Activated T-cell treated with anti-CD3 and anti-CD28 coated beads for 48 hours (primary cell): ENCODE data around the gene C4orf50.

Experiments used
- DNase-seq: peaks from one replicate; pipeline ENCODE4 v3.0.0-alpha.2; 2020; ENCODE audit warnings: low read depth

C4orf50 gene

GRCh38 chr4:5889002-5889696, 129.1 kb downstream of the C4orf50 start:
- no peak for DNase-seq

DNA sequence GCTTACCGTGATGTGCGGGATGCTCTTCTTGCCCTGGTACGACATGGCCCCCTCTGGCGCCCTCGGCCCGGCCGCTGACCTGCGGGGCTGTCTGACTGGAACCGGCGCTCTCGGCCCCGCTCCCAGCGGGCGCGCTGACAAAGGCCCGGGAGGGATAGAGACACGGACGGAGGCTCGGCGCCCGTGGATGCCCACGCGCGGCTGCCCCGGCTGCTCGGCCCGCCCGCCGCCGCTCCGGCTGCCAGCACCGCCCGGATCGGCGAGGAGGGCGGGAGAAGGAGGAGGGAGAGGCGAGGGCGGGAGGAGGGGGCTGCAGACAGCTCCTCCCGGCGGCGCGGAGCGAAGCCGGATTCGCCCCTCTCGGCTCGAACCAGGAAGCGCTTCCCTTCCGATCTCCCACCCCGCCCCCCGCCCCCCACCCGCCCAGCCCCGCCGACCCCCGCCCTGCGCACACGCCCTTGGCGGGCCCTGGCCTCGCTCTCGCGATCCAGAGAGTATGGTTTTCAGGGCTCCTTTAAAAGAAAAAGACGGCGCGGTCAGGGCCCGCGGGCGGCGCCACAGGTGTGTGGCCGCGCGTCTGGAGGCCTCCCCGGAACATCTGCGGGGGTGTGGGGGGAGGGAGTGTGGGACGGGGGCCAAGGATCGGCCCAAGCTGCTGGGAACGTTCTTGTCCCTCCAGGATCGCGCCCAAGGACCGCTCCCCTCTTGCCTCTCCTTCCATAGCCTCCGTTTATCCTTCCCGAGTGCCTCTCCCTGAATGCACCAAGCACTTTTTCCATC, 129.8 kb downstream of the C4orf50 start:
- no peak for DNase-seq

GRCh38 chr4:5887361-5888221, 130.6 kb downstream of the C4orf50 start:
- no peak for DNase-seq

GRCh38 chr4:5887011-5887360, 131.2 kb downstream of the C4orf50 start:
- no peak for DNase-seq

GRCh38 chr4:5885733-5886132, 132.5 kb downstream of the C4orf50 start:
- DNase-seq: no peak

GRCh38 chr4:5884796-5885195, 133.4 kb downstream of the C4orf50 start:
- DNase-seq: no peak

DNA sequence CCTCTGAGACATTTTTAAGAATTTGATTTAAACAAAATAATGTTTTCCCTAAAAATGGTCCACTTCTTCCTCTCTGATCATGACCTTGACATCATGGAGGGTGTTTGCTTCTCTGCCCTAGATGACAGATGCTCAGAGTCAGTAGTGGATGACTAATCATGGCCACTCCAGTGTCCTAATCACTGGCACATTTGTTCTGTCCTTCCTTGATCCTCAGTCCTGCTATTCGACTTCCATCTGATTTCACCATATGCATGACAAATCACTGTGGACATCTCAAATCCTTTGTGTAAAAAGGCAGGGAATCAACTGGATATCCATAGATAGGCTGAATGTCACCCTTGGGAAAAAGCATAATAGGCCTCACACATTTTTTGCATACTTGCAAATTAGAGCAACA, 134.3 kb downstream of the C4orf50 start:
- DNase-seq: no peak

DNA sequence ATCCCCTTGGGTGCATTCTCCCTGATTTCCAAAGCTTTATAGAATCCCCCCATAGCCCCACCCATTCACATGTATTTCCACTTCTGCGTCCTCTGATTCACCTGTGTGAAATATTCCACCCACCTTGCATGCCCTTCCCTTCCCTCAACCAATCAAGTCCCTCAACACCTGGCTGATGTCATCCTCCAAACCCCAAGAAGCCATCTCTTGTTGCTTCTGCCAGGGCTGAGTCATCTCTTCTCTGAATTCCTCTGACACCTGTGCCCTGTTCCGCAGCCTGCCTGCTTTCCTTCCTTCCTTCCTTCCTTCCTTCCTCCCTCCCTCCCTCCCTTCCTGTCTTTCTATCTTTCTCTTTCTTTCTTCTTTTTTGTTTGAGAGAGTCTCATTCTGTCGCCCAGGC, 135.3 kb downstream of the C4orf50 start:
- no peak for DNase-seq

GRCh38 chr4:5881340-5881739, 136.9 kb downstream of the C4orf50 start:
- no peak for DNase-seq

GRCh38 chr4:5878359-5878758, 139.9 kb downstream of the C4orf50 start:
- no peak for DNase-seq

DNA sequence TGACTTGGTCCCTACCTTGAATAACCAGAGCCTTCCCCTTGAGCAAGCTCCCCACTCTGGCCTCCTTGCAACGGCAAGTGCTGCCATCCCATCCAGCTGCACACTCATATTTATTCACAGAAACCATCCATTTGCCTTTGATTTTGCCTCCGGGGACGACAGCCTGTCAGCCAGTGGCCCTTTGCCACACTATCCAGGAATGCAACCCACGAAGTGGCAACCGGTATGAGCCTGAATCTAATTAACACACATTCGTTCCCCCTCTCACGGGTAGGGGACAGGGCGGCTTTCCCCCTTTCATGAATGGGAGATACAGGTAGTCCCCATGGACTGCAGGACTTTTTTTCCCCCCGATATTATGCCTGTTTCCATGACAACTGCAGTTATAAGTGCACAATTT, 140.8 kb downstream of the C4orf50 start:
- no peak for DNase-seq

- DNase-seq: no peak
Observed at GRCh38 chr4:5874811-5875449, 143.3 kb downstream of the C4orf50 start.

GRCh38 chr4:5870701-5871100, 147.5 kb downstream of the C4orf50 start:
- no peak for DNase-seq

DNA sequence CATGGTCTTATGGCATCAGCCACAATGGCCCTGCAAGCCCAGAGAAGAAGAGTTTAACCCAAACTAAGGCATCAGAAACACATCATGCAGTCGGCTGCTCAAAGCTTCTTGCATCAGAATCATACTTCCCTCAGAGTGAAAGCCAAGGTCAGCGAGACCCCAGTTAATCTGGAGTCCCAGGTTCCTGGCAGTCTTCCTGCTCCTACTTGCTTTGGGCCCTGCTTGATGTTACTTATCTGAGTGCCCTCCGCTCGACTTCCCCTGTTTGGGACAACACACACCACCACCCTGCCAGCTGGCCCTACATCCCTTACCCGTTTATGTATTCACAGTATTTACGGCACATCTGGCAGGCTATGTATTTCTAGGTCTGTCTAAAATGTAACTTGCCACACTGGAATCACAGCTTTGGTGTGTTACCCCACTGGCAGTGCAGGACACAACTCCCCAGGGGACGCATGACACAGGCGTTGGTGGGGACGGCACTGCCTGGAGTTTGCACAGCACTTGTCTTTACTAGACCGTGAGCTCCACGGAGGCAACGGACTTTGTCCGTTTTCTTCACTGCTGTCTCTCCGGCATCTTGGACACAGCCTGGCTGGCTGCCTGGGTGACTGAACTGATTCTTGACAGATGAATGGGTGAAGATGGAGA, 148.1 kb downstream of the C4orf50 start:
- no peak for DNase-seq

DNA sequence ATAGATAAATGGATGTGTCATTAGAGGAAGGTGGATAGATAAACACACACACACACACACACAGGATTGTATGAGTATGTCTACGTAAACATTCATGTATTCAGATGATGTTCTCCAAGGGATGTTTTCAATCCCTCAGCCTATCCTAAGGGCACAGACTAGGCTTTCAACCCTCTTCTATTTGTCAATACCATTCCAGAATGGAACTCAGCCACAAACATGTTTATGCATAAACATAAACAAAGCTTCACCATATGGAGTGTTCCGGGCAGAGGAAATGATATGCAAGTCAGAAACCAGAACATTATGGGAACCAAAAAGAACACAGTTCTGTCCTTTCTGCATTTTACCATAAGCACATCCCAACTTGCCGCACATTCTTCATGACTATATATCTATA, 150.4 kb downstream of the C4orf50 start:
- DNase-seq: no peak

GRCh38 chr4:5866841-5867813, 151.1 kb downstream of the C4orf50 start:
- DNase-seq: no peak

DNA sequence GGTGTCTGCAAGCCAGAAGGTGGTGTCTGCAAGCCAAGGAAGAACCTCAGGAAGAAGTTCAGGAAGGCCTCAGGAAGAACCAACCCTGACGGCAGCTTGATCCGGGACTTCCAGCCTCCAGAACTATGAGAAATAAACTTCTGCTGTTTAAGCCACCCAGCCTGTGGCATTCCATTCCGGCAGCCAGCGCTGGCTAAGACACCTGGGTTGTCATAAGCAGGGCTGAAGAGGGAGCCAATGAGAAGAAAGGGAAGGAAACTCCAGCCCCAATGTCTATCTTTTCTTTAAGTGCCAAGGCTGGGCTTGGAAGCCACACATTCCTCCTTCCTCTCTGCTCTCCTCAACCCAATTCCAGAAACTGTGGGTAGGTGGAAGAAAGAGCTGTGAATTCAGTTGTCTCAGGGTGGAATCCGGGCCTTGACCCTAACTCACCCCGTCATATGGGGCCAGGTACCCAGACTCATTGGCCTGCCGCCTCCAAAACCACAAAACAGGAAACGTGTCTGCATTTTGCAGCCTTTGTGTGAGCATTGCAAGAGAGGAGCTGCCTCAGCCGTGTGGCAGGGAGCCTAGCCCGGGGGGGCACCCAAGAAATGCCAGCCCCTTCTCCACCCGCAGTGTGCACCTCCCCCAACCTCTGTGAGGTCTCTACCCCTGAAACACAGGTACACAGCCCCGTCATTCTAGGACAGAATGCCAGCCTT, 152.2 kb downstream of the C4orf50 start:
- no peak for DNase-seq

DNA sequence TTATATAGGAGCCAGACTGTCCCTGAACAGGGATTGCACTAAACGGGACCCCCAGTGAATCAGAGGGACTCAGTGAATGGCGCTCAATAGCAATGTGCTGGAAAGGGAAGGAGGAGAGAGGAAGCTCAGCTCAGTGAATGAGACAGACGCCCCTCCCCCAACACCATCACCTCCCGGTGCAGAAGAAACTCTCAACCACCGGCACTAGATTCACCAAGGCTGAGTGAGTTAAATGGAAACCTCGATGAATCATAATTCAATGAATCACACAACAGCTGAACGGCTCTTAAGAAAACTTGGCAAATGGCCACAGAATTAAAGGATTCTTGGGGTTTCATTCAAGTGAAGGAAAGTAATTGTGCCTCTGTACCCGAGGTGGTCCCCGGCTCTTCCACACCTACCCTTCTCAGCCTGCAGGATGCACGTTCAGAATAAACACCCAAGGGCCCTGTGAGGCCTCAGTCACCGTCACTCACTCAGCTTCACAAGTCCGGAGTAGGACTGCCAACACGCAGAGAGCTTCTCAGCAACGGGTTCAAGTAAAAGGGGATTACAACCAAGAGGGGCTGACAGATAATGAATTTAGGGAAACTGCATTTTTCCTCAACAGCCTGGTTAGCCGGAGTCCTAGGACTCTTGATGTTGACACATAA, 154.6 kb downstream of the C4orf50 start:
- DNase-seq: peak; percentile 48

- DNase-seq: no peak
Observed at GRCh38 chr4:5858020-5858769, 160.0 kb downstream of the C4orf50 start.
